Smooth muscle cell (in vitro differentiated cells): ENCODE data around the gene GDF2. TPM values are rescaled to one million over a fixed set of nuclear protein-coding genes. Genes with fewer than 3 reads are reported as not detected.

Experiments
- DNase-seq: peaks from one replicate; lab custom pipeline; 2025; ENCODE audit not compliant: unreplicated experiment; lab: John Stamatoyannopoulos, UW
- H2AFZ ChIP-seq: fragments of 200-600 bp; sonication (generic); 2 replicates; pipeline ENCODE4 v1.6.0; 2016; ENCODE audit warnings: antibody characterized with exemption, low read depth, mild to moderate bottlenecking
- H3F3A ChIP-seq: fragments of 200-600 bp; sonication (generic); 2 replicates; pipeline ENCODE4 v1.6.0; 2017; ENCODE audit warnings: antibody characterized with exemption, low read depth
- H3K27ac ChIP-seq: fragments of 200-600 bp; sonication (generic); 2 replicates; pipeline ENCODE4 v1.5.1; 2016; ENCODE audit warnings: low read depth, mild to moderate bottlenecking
- H3K27me3 ChIP-seq: fragments of 200-600 bp; sonication (generic); 2 replicates; pipeline ENCODE4 v1.6.1; 2016; ENCODE audit warnings: low read depth, mild to moderate bottlenecking
- H3K36me3 ChIP-seq: fragments of 200-600 bp; sonication (generic); 2 replicates; pipeline ENCODE4 v1.5.1; 2016; ENCODE audit warnings: low read depth
- H3K4me1 ChIP-seq: fragments of 200-600 bp; sonication (generic); 2 replicates; pipeline ENCODE4 v1.5.1; 2016; ENCODE audit warnings: low read depth
- H3K4me2 ChIP-seq: fragments of 200-600 bp; sonication (generic); 2 replicates; pipeline ENCODE4 v1.6.0; 2016; ENCODE audit warnings: mild to moderate bottlenecking
- H3K4me3 ChIP-seq: fragments of 200-600 bp; sonication (generic); 2 replicates; pipeline ENCODE4 v1.5.1; 2016; ENCODE audit warnings: mild to moderate bottlenecking
- H3K79me2 ChIP-seq: fragments of 200-600 bp; sonication (generic); 2 replicates; pipeline ENCODE4 v1.6.0; 2016; ENCODE audit warnings: low read depth, mild to moderate bottlenecking
- H3K9ac ChIP-seq: fragments of 200-600 bp; sonication (generic); 2 replicates; pipeline ENCODE4 v1.6.0; 2016; ENCODE audit warnings: low read depth
- H3K9me3 ChIP-seq: fragments of 200-600 bp; sonication (generic); replicated peaks from 2 replicates; pipeline ENCODE4 v1.5.1; 2016; ENCODE audit warnings: low read depth
- H4K20me1 ChIP-seq: fragments of 200-600 bp; sonication (generic); 2 replicates; pipeline ENCODE4 v1.6.0; 2016; ENCODE audit warnings: low read depth
- CTCF ChIP-seq: fragments of 200-600 bp; sonication (generic); IDR thresholded peaks from 2 replicates; pipeline ENCODE4 v1.5.1; 2017; ENCODE audit warnings: borderline replicate concordance, mild to moderate bottlenecking, antibody characterized with exemption; ENCODE audit not compliant: insufficient read depth, poor library complexity, severe bottlenecking
- WGBS: methylation state at CpG from one replicate; pipeline ENCODE4 v1.1.7; 2016; ENCODE audit warnings: low lambda C conversion rate; 5-methylcytosine and 5-hydroxymethylcytosine counted together
- polyA plus RNA-seq: library from polyadenylated mRNA; unstranded; fragments of >200 nt; fragmentation: Nextera tagmentation; extraction: Ambion mirVana; gene quantifications from 2 replicates; pipeline ENCODE4 v1.2.1, GENCODE V29; 2016
- total RNA-seq: library from RNA; depleted of rRNA; stranded (reverse); fragments of >200 nt; gene quantifications from 2 replicates; pipeline ENCODE4 v1.2.3, GENCODE V29; 2014

GDF2 gene
- total and polyA plus RNA-seq, 2 experiments from 2014 or later: not detected

- 72% methylated on average over 14 of the region's 14 CpGs for whole genome bisulfite sequencing
- no peak for DNase-seq
- Histone ChIP-seq H3K4me1 (no peaks in the 10 kb centered on the region), H3K9ac (no peak overlapping the region), H3K9me3 (no peaks in the 10 kb centered on the region), H3K27me3 (no peaks in the 10 kb centered on the region), H3K36me3 (no peaks in the 10 kb centered on the region), H3K4me2 (no peak overlapping the region), H3F3A (no peaks in the 10 kb centered on the region), H3K79me2 (no peaks in the 10 kb centered on the region), H3K4me3 (no peak overlapping the region), H2AFZ (no peak overlapping the region), H4K20me1 (no peaks in the 10 kb centered on the region), H3K27ac (no peak overlapping the region)
- no peak for TF ChIP-seq CTCF
These were observed 38.3 kb downstream of the GDF2 start for GRCh38 chr10:47360419-47361040.

GRCh38 chr10:47361293-47361692 is 39.0 kb downstream of the GDF2 start:
- WGBS: 49% methylated on average over 9 of the region's 9 CpGs
- H2AFZ ChIP-seq: no peak overlapping the region
- DNase-seq: peak; percentile 5

DNA sequence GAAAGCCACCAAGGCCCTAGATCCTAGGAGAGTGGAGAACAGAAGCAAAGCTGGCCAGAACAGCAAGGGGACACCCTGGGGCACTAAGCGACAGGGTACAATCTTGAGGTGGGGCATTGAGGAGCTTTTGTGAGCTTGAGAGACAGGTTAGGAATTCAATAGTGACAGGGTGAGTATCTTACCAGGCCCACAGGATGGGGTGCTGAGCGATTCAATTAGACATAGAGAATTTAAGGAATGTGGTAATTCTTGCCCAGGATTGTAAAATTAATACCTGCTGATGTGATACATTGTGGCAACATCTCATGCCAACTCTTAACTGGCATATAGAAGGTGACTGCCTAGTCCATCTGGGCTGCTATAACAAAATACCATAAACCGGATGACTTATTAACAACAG is 39.9 kb downstream of the GDF2 start:
- TF ChIP-seq CTCF: no peak
- H4K20me1 ChIP-seq: no peaks in the 10 kb centered on the region

More at GRCh38 chr10:47361293-47361692, 39.0 kb downstream of the GDF2 start:
- H3K9me3 ChIP-seq: no peaks in the 10 kb centered on the region
- no peaks in the 10 kb centered on the region for H3K79me2 ChIP-seq
- no peaks in the 10 kb centered on the region for H3K4me1 ChIP-seq
- H3K27me3 ChIP-seq: no peaks in the 10 kb centered on the region
- no peak overlapping the region for H3K27ac ChIP-seq
- TF ChIP-seq CTCF: peak; percentile 90
- no peak overlapping the region for H3K4me2 ChIP-seq
- H3K9ac ChIP-seq: no peak overlapping the region
- H3K4me3 ChIP-seq: no peak overlapping the region
- no peaks in the 10 kb centered on the region for H4K20me1 ChIP-seq
- H3K36me3 ChIP-seq: no peaks in the 10 kb centered on the region
- no peaks in the 10 kb centered on the region for H3F3A ChIP-seq

GRCh38 chr10:47363781-47364180 is 41.5 kb downstream of the GDF2 start:
- Histone ChIP-seq H3K4me1 (no peaks in the 10 kb centered on the region), H3K27me3 (no peaks in the 10 kb centered on the region), H3K9me3 (no peaks in the 10 kb centered on the region), H3K27ac (no peak overlapping the region), H3K4me2 (no peak overlapping the region), H3K79me2 (no peaks in the 10 kb centered on the region), H3K9ac (no peak overlapping the region), H3K36me3 (no peaks in the 10 kb centered on the region), H3F3A (no peaks in the 10 kb centered on the region), H3K4me3 (no peak overlapping the region), H2AFZ (no peak overlapping the region), H4K20me1 (no peaks in the 10 kb centered on the region)
- WGBS: 91% methylated on average over 3 of the region's 3 CpGs
- DNase-seq: no peak
- TF ChIP-seq CTCF: no peak

More for the DNA sequence above, 39.9 kb downstream of the GDF2 start:
- no peak overlapping the region for H2AFZ ChIP-seq
- DNase-seq: no peak
- no peaks in the 10 kb centered on the region for H3K9me3 ChIP-seq
- H3K4me3 ChIP-seq: no peak overlapping the region
- H3K27ac ChIP-seq: no peak overlapping the region
- no peaks in the 10 kb centered on the region for H3F3A ChIP-seq
- no peak overlapping the region for H3K4me2 ChIP-seq
- H3K4me1 ChIP-seq: no peaks in the 10 kb centered on the region
- no peak overlapping the region for H3K9ac ChIP-seq
- H3K36me3 ChIP-seq: no peaks in the 10 kb centered on the region
- no peaks in the 10 kb centered on the region for H3K79me2 ChIP-seq
- WGBS: 93% methylated on average over 3 of the region's 3 CpGs
- H3K27me3 ChIP-seq: no peaks in the 10 kb centered on the region
